Measurements from ENCODE around the gene ALK.

ALK gene

DNA sequence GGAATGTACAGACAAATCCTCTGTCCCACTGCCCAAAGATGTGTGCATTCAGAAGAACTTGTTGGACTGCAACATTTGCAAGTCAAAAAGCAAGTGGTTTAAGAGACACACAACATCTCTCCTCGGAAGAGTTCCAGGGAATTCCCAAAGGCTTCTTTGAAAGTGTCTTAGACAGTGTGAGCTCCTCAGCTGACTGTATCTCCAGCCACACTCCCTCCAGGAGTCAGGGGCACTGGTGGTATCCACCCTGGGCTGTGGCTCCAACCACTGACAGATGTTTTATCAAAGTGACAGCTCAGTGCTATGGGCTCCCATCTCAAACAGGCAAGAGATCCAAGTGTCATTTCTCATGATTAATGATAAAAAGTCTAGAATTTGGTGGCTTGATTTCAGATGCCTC, 48.5 kb downstream of the ALK start:
- no peak overlapping the region for H3K9ac ChIP-seq (ENCODE audit: low read length)
- H3K27me3 ChIP-seq (ENCODE audit: control insufficient read depth, insufficient read depth, low read length), result no peaks in the 10 kb centered on the region
- no peaks in the 10 kb centered on the region for H3K9me3 ChIP-seq (ENCODE audit: control insufficient read depth, low read depth, low read length)
- no peaks in the 10 kb centered on the region for H3K36me3 ChIP-seq (ENCODE audit: control insufficient read depth, low read depth, low read length)
- no peaks in the 10 kb centered on the region for H3K4me1 ChIP-seq (ENCODE audit: control insufficient read depth, low read depth, low read length)
- no peak overlapping the region for H3K4me3 ChIP-seq (ENCODE audit: low read length)
- H3K27ac ChIP-seq (ENCODE audit: low read length), result no peak overlapping the region

DNA sequence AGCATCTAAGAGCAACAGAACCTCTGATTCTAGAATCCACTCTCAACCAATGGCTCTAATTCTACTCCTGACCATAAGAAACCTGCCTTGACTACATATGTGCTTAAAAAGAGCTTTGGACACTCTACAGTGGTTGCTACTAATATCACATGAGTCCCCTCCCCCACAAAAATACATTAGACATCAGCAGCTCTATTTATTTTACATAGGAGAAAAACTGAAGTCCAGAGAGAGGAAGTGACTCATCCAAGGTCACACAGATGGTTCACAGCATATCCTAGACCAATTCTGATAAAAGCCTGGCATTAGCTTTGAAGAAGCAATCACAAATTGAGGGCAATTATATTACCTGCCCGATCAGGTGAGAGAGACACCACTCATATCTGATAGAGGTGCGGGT, 49.8 kb downstream of the ALK start:
- H3K4me3 ChIP-seq (ENCODE audit: low read length), result no peak overlapping the region
- H3K9ac ChIP-seq (ENCODE audit: low read length), result no peak overlapping the region
- no peaks in the 10 kb centered on the region for H3K36me3 ChIP-seq (ENCODE audit: control insufficient read depth, low read depth, low read length)
- H3K4me1 ChIP-seq (ENCODE audit: control insufficient read depth, low read depth, low read length), result no peaks in the 10 kb centered on the region
- H3K27me3 ChIP-seq (ENCODE audit: control insufficient read depth, insufficient read depth, low read length), result no peaks in the 10 kb centered on the region
- no peaks in the 10 kb centered on the region for H3K9me3 ChIP-seq (ENCODE audit: control insufficient read depth, low read depth, low read length)
- H3K27ac ChIP-seq (ENCODE audit: low read length), result no peak overlapping the region

DNA sequence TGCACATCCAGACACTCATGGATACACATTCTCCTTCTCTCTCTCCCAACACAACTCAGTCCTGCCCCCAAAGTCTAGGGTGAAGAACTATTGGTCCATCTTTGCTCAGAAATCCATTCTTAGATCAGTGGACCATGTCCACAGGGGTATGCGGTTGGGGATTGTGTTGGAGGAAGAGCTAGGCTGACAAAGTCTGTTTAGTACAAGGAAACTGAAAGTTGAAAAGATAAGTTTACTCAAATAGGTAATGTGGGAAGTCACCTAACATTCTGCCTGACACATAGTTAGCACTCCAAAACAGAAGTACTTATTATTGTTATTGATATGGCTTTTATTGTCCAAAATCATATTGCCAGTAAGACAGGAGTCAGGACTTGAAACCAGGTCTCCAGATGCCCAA, 55.9 kb downstream of the ALK start:
- H3K9me3 ChIP-seq (ENCODE audit: control insufficient read depth, low read depth, low read length), result no peaks in the 10 kb centered on the region
- H3K36me3 ChIP-seq (ENCODE audit: control insufficient read depth, low read depth, low read length), result no peaks in the 10 kb centered on the region
- H3K27me3 ChIP-seq (ENCODE audit: control insufficient read depth, insufficient read depth, low read length), result no peaks in the 10 kb centered on the region
- H3K4me3 ChIP-seq (ENCODE audit: low read length), result no peak overlapping the region
- no peak overlapping the region for H3K9ac ChIP-seq (ENCODE audit: low read length)
- no peak overlapping the region for H3K27ac ChIP-seq (ENCODE audit: low read length)
- H3K4me1 ChIP-seq (ENCODE audit: control insufficient read depth, low read depth, low read length), result no peaks in the 10 kb centered on the region

DNA sequence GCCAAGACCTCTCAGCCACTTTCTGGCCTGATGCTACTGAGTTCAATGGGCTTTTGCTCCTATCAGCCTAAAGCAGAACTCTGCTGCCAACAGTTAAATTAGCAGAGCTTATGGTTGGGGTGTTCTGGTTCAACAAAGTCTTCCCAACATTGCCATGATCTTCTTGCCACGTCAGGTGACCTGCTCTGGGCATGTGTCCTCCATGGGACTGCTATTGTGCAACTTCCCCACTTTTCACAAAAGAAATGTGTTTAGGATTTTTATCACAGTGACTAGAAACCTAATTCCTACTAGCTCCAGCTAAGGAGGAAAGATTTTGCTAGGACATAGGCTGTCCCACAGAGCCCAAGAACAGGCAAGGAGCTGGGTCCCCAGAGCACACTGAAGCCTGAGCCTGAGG, 56.4 kb downstream of the ALK start:
- Histone ChIP-seq H3K4me1 (ENCODE audit: control insufficient read depth, low read depth, low read length) (no peaks in the 10 kb centered on the region), H3K9ac (ENCODE audit: low read length) (no peak overlapping the region), H3K36me3 (ENCODE audit: control insufficient read depth, low read depth, low read length) (no peaks in the 10 kb centered on the region), H3K4me3 (ENCODE audit: low read length) (no peak overlapping the region), H3K27ac (ENCODE audit: low read length) (no peak overlapping the region), H3K27me3 (ENCODE audit: control insufficient read depth, insufficient read depth, low read length) (no peaks in the 10 kb centered on the region), H3K9me3 (ENCODE audit: control insufficient read depth, low read depth, low read length) (no peaks in the 10 kb centered on the region)

DNA sequence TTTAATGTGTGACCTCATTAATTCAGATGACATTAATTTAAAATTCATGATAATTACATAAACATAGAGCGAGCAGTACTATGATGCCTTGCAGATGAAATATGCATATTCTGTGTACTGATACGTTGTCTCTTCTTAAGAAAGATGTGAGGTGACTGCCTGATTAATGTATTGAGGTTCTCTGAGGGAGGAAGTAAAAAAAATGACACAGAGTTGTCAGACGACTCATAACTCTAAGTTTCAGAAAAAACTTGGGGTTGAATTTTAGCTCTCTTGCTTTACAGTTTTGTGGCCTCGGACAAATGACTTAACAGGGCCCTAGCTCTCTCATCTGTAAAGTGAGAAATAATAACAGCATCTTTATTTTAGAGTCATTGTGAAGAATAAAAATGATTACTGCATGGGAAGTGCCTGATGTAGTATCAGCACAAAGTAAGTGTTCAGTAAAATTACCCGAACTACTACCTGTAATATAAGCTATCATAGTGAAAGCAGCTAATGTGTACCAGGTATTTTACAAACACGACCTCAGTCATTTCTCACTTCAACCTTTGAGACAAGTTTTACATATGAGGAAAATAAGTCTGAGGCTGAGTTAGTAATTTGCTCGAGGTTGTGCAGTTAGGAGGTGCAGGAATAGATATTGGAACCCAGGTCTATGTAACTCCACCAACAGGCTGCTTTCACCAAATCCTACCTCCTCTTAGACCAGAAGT, 65.3 kb downstream of the ALK start:
- H3K36me3 ChIP-seq (ENCODE audit: control insufficient read depth, low read depth, low read length), result no peaks in the 10 kb centered on the region
- no peak overlapping the region for H3K9ac ChIP-seq (ENCODE audit: low read length)
- H3K27ac ChIP-seq (ENCODE audit: low read length), result no peak overlapping the region
- H3K27me3 ChIP-seq (ENCODE audit: control insufficient read depth, insufficient read depth, low read length), result no peaks in the 10 kb centered on the region
- H3K4me3 ChIP-seq (ENCODE audit: low read length), result no peak overlapping the region
- no peaks in the 10 kb centered on the region for H3K4me1 ChIP-seq (ENCODE audit: control insufficient read depth, low read depth, low read length)
- H3K9me3 ChIP-seq (ENCODE audit: control insufficient read depth, low read depth, low read length), result no peaks in the 10 kb centered on the region

DNA sequence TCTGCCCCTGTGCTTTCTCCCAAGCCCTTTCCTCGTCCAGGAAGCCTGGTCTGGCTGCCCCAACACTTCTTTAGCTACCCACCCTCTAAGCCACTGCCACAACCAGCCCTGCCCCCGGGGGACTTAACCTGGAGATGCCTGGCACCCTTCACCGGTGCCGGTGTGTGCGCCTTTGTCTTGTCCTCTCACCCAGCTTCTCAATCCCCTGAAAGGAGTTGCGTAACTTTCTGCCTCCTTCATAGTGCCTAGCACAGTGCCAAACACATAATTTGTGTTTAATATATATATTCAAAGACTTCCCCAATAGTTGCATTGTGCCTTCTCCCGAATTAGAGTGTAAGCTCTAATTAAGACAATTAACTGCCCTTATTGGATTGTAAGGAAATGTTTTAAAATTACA, 70.6 kb downstream of the ALK start:
- Histone ChIP-seq H3K27ac (ENCODE audit: low read length) (no peak overlapping the region), H3K9me3 (ENCODE audit: control insufficient read depth, low read depth, low read length) (no peaks in the 10 kb centered on the region), H3K4me3 (ENCODE audit: low read length) (no peak overlapping the region), H3K9ac (ENCODE audit: low read length) (no peak overlapping the region), H3K4me1 (ENCODE audit: control insufficient read depth, low read depth, low read length) (no peaks in the 10 kb centered on the region), H3K36me3 (ENCODE audit: control insufficient read depth, low read depth, low read length) (no peaks in the 10 kb centered on the region), H3K27me3 (ENCODE audit: control insufficient read depth, insufficient read depth, low read length) (no peaks in the 10 kb centered on the region)

DNA sequence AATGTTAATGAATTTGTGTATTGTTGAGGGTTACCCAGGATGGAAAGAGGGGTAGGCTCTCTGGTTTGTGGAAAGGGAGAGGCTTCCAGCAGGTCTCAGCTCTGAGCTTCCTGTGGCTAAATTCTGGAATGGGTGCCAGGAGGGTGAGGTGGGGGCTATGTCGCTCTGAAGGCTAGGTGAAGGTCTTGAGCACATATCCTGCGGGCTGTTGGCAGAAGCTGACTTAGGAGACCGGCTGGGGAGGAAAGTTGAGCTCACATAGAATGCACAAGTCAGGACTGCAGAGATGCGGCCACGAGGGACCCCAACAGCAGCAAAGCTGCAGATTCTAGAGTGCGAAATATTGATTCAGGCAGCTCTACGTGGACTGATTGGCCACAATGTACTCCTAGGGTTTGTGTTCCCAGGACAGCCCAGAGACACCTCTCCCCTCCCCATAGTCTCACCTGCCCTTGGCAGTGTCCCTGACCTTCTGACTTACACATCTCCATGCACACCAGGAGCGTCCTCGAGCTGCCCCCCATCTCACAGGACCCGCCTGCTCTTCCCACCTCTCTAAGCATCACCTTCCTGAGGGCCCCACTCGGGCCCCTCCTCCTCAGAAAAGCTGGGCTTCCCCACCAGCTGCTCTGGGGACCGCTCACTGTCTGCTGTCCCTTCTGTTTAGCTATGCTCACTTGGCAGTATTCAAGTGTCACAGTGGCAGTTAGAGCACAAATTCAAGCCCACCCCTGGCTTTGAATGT, 72.6 kb downstream of the ALK start:
- Histone ChIP-seq H3K4me1 (ENCODE audit: control insufficient read depth, low read depth, low read length) (no peaks in the 10 kb centered on the region), H3K9me3 (ENCODE audit: control insufficient read depth, low read depth, low read length) (no peaks in the 10 kb centered on the region), H3K4me3 (ENCODE audit: low read length) (no peak overlapping the region), H3K27me3 (ENCODE audit: control insufficient read depth, insufficient read depth, low read length) (no peaks in the 10 kb centered on the region), H3K9ac (ENCODE audit: low read length) (no peak overlapping the region), H3K36me3 (ENCODE audit: control insufficient read depth, low read depth, low read length) (no peaks in the 10 kb centered on the region), H3K27ac (ENCODE audit: low read length) (no peak overlapping the region)

DNA sequence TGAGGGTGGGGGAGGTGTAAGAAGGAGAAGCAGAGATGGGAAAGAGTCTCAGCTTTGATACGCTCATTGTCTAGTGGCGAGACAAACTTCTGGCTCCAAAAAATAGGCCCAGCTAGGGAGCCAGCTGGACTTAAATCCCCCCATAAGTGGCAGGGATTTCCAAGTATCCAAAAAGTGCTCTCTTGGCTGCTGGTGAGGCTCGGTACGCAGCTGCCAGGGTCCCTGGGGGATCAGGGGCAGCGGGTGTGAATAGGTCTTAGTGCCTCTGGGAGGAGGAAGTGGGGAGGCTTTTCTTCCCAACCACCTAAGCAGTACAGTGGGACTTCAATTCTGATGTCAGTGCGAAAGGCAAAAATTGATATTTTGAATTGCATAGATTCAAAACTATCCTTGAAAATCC, 73.5 kb downstream of the ALK start:
- no peak overlapping the region for H3K9ac ChIP-seq (ENCODE audit: low read length)
- H3K36me3 ChIP-seq (ENCODE audit: control insufficient read depth, low read depth, low read length), result no peaks in the 10 kb centered on the region
- H3K4me3 ChIP-seq (ENCODE audit: low read length), result no peak overlapping the region
- no peaks in the 10 kb centered on the region for H3K4me1 ChIP-seq (ENCODE audit: control insufficient read depth, low read depth, low read length)
- no peaks in the 10 kb centered on the region for H3K27me3 ChIP-seq (ENCODE audit: control insufficient read depth, insufficient read depth, low read length)
- H3K27ac ChIP-seq (ENCODE audit: low read length), result no peak overlapping the region
- H3K9me3 ChIP-seq (ENCODE audit: control insufficient read depth, low read depth, low read length), result no peaks in the 10 kb centered on the region

DNA sequence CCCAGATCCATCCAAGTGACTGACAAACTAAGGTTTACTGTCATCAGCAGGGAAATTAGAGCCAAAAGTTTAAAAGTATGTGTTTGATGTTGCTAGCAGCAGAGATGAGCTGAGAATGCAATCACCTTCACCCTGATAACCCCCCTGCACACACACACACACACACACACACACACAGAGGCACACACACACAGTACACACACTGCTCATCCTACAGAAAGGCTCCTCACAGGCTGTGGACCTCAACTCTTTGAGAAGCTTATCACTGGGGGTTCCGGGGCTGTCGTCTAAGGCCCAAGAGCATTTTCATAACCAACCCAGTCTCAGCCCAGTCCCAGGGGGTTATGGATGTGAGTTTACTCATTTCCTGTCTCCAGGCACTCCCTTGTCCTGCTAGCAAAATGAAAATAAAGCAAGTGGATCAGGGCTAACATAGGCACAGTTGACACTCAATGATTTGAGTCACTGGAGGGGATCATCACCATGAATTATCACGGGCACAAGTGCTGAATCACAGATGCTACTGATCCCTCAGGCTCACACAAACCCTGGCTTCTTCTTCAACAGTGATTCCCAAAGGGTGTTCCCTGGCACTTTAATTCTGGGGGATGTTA, 76.6 kb downstream of the ALK start:
- Histone ChIP-seq H3K27me3 (ENCODE audit: control insufficient read depth, insufficient read depth, low read length) (no peaks in the 10 kb centered on the region), H3K36me3 (ENCODE audit: control insufficient read depth, low read depth, low read length) (no peaks in the 10 kb centered on the region), H3K4me3 (ENCODE audit: low read length) (no peak overlapping the region), H3K9me3 (ENCODE audit: control insufficient read depth, low read depth, low read length) (no peaks in the 10 kb centered on the region), H3K4me1 (ENCODE audit: control insufficient read depth, low read depth, low read length) (no peaks in the 10 kb centered on the region), H3K9ac (ENCODE audit: low read length) (no peak overlapping the region), H3K27ac (ENCODE audit: low read length) (no peak overlapping the region)

DNA sequence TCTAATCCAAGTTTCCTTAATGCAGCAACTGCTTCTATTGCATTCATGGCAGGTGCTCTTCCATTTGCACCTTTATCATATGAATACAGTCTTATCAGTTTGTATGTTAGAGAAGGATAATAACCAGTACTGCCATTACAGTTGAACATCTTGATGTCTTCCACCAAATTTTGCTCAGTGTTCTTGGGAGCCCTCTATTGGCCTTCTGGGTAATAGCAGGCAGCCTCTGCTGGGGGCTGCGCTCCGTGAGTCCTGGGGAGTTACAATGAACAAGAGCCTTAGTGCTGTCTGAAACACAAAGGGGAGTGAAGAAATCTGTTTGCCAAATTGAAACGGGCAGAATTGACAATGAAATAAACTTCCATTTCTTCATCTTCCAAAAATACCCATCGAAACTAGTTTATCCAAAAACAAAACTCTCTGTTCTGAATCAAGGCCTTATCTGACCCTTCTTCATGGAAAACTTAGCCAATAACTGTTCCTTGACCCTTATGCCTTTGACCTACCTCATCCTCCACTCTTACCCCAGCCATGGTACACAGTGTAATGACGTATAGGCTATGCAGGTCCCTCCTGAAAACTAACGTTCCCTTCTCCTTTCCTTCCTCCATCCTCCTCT, 79.9 kb downstream of the ALK start:
- Histone ChIP-seq H3K4me3 (ENCODE audit: low read length) (no peak overlapping the region), H3K27me3 (ENCODE audit: control insufficient read depth, insufficient read depth, low read length) (no peaks in the 10 kb centered on the region), H3K36me3 (ENCODE audit: control insufficient read depth, low read depth, low read length) (no peaks in the 10 kb centered on the region), H3K27ac (ENCODE audit: low read length) (no peak overlapping the region), H3K4me1 (ENCODE audit: control insufficient read depth, low read depth, low read length) (no peaks in the 10 kb centered on the region), H3K9ac (ENCODE audit: low read length) (no peak overlapping the region), H3K9me3 (ENCODE audit: control insufficient read depth, low read depth, low read length) (no peaks in the 10 kb centered on the region)

DNA sequence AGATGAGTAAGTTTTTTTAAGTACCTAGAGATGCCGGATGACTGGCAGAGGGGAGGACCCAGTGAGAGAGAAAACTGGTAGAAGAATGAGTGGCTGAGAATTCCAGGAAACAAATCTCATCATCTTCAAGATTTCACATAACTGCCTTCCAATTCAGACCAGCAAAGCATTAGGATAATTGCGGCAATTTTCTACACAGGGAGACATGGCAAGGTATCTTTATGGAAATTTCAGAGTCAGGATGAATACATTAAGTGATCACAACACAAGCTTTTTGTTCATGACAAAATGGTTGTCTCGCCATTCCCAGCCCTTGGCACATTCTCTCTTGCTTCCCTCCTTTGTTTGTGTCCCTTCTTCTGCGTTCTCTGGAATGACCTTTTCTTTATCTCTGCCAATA, 82.1 kb downstream of the ALK start:
- Histone ChIP-seq H3K4me3 (ENCODE audit: low read length) (no peak overlapping the region), H3K27me3 (ENCODE audit: control insufficient read depth, insufficient read depth, low read length) (no peaks in the 10 kb centered on the region), H3K27ac (ENCODE audit: low read length) (no peak overlapping the region), H3K4me1 (ENCODE audit: control insufficient read depth, low read depth, low read length) (no peaks in the 10 kb centered on the region), H3K9ac (ENCODE audit: low read length) (no peak overlapping the region), H3K9me3 (ENCODE audit: control insufficient read depth, low read depth, low read length) (no peaks in the 10 kb centered on the region), H3K36me3 (ENCODE audit: control insufficient read depth, low read depth, low read length) (no peaks in the 10 kb centered on the region)

Data from iPS-18a (cell line).